Measurements from ENCODE around the gene TPK1. TPM values are rescaled to one million over a fixed set of nuclear protein-coding genes. Genes with fewer than 3 reads are reported as not detected.

Gene TPK1
- 100 to 1,000 TPM in 1 of 4 donors, 1 to 10 TPM in 2, under 1 TPM in 1; 0.59 to 178 (median 8.8) TPM for total RNA-seq

- peak; percentile 83 to 90 for DNase-seq
- intact Hi-C loops (cut with DNase I; ENCODE audit: low total_unique reads): no loop called here
- no peaks in the 10 kb centered on the region for H3K36me3 ChIP-seq
- peak within 1 kb of the TSS; percentile 78 to 81 for H3K4me3 ChIP-seq
- peaks cover 0 to 2% of the 10 kb centered on the region in 2 donors for H3K9me3 ChIP-seq
- H3K4me1 ChIP-seq: peaks cover 0 to 5% of the 10 kb centered on the region in 2 donors
- peak within 1 kb of the TSS; percentile 93 to 94 for H3K27ac ChIP-seq
- TF ChIP-seq POLR2A (IDR thresholded peaks at IDR 0.05) (peak; percentile 80 to 82), CTCF (IDR thresholded peaks at IDR 0.05) (peak in 3 of 4 experiments; percentile 9 to 19 (median 19))
- H3K27me3 ChIP-seq: no peaks in the 10 kb centered on the region
Observed at GRCh38 chr7:144835652-144836544, at the start of gene TPK1. TSS of gene TPK1 (minus strand) at chr7:144836053. CDS start at chr7:144835602, 451 bp downstream.

DNA sequence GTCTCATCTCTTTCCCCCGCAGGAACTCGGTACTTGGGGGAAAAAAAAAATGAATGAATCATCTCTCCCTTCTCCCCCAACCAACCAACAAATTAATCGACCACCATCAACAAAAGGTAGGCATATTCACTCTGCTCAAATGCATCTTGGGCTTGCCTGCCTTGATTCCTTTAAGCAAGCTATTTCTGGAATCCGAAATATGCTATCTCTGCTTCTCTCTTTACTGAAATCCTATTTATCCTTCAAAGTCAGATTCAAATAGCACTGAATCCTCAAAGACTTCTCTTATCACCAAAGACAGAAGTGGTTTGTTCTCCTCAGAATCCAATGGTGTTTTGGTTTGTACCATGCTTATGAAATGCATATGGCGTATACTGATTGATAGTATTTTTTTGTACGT is 49.6 kb upstream of the TPK1 start:
- Histone ChIP-seq H3K4me1 (no peaks in the 10 kb centered on the region), H3K4me3 (no peak overlapping the region), H3K36me3 (no peaks in the 10 kb centered on the region), H3K27me3 (no peaks in the 10 kb centered on the region), H3K27ac (no peak overlapping the region), H3K9me3 (no peaks in the 10 kb centered on the region)
- TF ChIP-seq CTCF (IDR thresholded peaks at IDR 0.05) (no peak), POLR2A (IDR thresholded peaks at IDR 0.05) (no peak)
- no peak for DNase-seq
- intact Hi-C loops (cut with DNase I; ENCODE audit: low total_unique reads): no loop called here

GRCh38 chr7:144884896-144885295 is 49.0 kb upstream of the TPK1 start:
- TF ChIP-seq POLR2A (IDR thresholded peaks at IDR 0.05) (no peak), CTCF (IDR thresholded peaks at IDR 0.05) (no peak)
- Histone ChIP-seq H3K27ac (no peak overlapping the region), H3K36me3 (no peaks in the 10 kb centered on the region), H3K9me3 (no peaks in the 10 kb centered on the region), H3K4me1 (no peaks in the 10 kb centered on the region), H3K27me3 (no peaks in the 10 kb centered on the region), H3K4me3 (no peak overlapping the region)
- intact Hi-C loops (cut with DNase I; ENCODE audit: low total_unique reads): no loop called here
- no peak for DNase-seq

GRCh38 chr7:144873316-144873845 is 37.5 kb upstream of the TPK1 start:
- Histone ChIP-seq H3K36me3 (no peaks in the 10 kb centered on the region), H3K4me1 (no peaks in the 10 kb centered on the region), H3K4me3 (no peak overlapping the region), H3K27ac (no peak overlapping the region), H3K27me3 (no peaks in the 10 kb centered on the region), H3K9me3 (no peaks in the 10 kb centered on the region)
- intact Hi-C loops (cut with DNase I; ENCODE audit: low total_unique reads): no loop called here
- no peak for DNase-seq
- TF ChIP-seq CTCF (IDR thresholded peaks at IDR 0.05) (no peak), POLR2A (IDR thresholded peaks at IDR 0.05) (no peak)

GRCh38 chr7:144869082-144869481 is 33.2 kb upstream of the TPK1 start:
- TF ChIP-seq POLR2A (IDR thresholded peaks at IDR 0.05): no peak
- TF ChIP-seq CTCF (IDR thresholded peaks at IDR 0.05): no peak
- Histone ChIP-seq H3K4me3 (no peak overlapping the region), H3K9me3 (no peaks in the 10 kb centered on the region), H3K27ac (no peak overlapping the region), H3K27me3 (no peaks in the 10 kb centered on the region), H3K4me1 (no peaks in the 10 kb centered on the region), H3K36me3 (no peaks in the 10 kb centered on the region)
- intact Hi-C loops (cut with DNase I; ENCODE audit: low total_unique reads): no loop called here
- no peak for DNase-seq

Measured in uterus (tissue), 4 donors.